Neural cell (in vitro differentiated cells): ENCODE measurements around the gene EPB41L2. TPM values are rescaled to one million over a fixed set of nuclear protein-coding genes. Genes with fewer than 3 reads are reported as not detected.

Experiments
- H2AFZ ChIP-seq: fragments of 200-600, 300-800 bp; sonication (generic), shearing (Covaris generic); 2 replicates; pipeline ENCODE4 v1.6.0; 2014; ENCODE audit warnings: low read depth, mild to moderate bottlenecking, antibody characterized with exemption, low read length, moderate library complexity
- H3F3A ChIP-seq: fragments of 200-600 bp; shearing (Covaris generic); 2 replicates; pipeline ENCODE4 v1.6.1; 2016; ENCODE audit warnings: mild to moderate bottlenecking, moderate library complexity, mixed read lengths, antibody characterized with exemption, low read length; ENCODE audit not compliant: insufficient read depth, poor library complexity, severe bottlenecking
- H3K27ac ChIP-seq: fragments of 200-600, 300-800 bp; sonication (generic), shearing (Covaris generic); 2 replicates; pipeline ENCODE4 v1.5.1; 2014; ENCODE audit warnings: mild to moderate bottlenecking, low read length, moderate library complexity
- H3K27me3 ChIP-seq: fragments of 300-800, 200-600 bp; sonication (generic), shearing (Covaris generic); 2 replicates; pipeline ENCODE4 v1.6.0; 2014; ENCODE audit warnings: mild to moderate bottlenecking, low read depth, low read length, moderate library complexity; ENCODE audit not compliant: insufficient read depth
- H3K36me3 ChIP-seq: fragments of 300-800, 200-600 bp; sonication (generic), shearing (Covaris generic); 2 replicates; pipeline ENCODE4 v1.5.1; 2014; ENCODE audit warnings: mild to moderate bottlenecking, antibody characterized with exemption, low read length, moderate library complexity; ENCODE audit not compliant: insufficient read depth
- H3K4me2 ChIP-seq: fragments of 300-800, 200-600 bp; sonication (generic), shearing (Covaris generic); 2 replicates; pipeline ENCODE4 v1.6.0; 2014; ENCODE audit warnings: mild to moderate bottlenecking, low read length
- H3K4me3 ChIP-seq: fragments of 300-800, 200-600 bp; sonication (generic), shearing (Covaris generic); 2 replicates; pipeline ENCODE4 v1.5.1; 2014; ENCODE audit warnings: mild to moderate bottlenecking, low read length, moderate library complexity
- H3K79me2 ChIP-seq: fragments of 200-600 bp; shearing (Covaris generic); replicated peaks from 2 replicates; pipeline ENCODE4 v1.6.0; 2014; ENCODE audit warnings: mild to moderate bottlenecking, low read length, moderate library complexity; ENCODE audit not compliant: insufficient read depth
- H3K9ac ChIP-seq: fragments of 300-800, 200-600 bp; sonication (generic), shearing (Covaris generic); 2 replicates; pipeline ENCODE4 v1.6.1; 2016; ENCODE audit warnings: mild to moderate bottlenecking, low read length, mixed read lengths
- H3K9me2 ChIP-seq: fragments of 200-600 bp; shearing (Covaris generic); 2 replicates; pipeline ENCODE4 v1.6.1; 2016; ENCODE audit warnings: mild to moderate bottlenecking, low read length, mixed read lengths; ENCODE audit not compliant: insufficient read depth
- H3K9me3 ChIP-seq: fragments of 200-600, 300-800 bp; sonication (generic), shearing (Covaris generic); 2 replicates; pipeline ENCODE4 v1.6.1; 2016; ENCODE audit warnings: mild to moderate bottlenecking, mixed run types, low read length, moderate library complexity, mixed read lengths
- H4K20me1 ChIP-seq: fragments of 200-600 bp; shearing (Covaris generic); 2 replicates; pipeline ENCODE4 v1.6.1; 2016; ENCODE audit warnings: mild to moderate bottlenecking, mixed run types; ENCODE audit not compliant: insufficient read depth
- EP300 ChIP-seq: fragments of 450-650 bp; conservative IDR thresholded peaks from 2 replicates; pipeline ENCODE4 v1.6.1; 2014; ENCODE audit warnings: antibody characterized with exemption, mild to moderate bottlenecking, moderate library complexity; ENCODE audit not compliant: poor library complexity, severe bottlenecking
- EZH2 ChIP-seq: fragments of 200-600, 300-800 bp; shearing (Covaris generic), sonication (generic); IDR thresholded peaks from 2 replicates; pipeline ENCODE4 v1.6.1; 2014; ENCODE audit warnings: antibody characterized with exemption, low read length, borderline replicate concordance, mild to moderate bottlenecking; ENCODE audit not compliant: insufficient read depth, poor library complexity, severe bottlenecking
- MXI1 ChIP-seq: fragments of 450-650 bp; conservative IDR thresholded peaks from 2 replicates; pipeline ENCODE4 v1.6.1; 2014; ENCODE audit warnings: antibody characterized with exemption, mild to moderate bottlenecking; ENCODE audit not compliant: poor library complexity, severe bottlenecking
- POLR2AphosphoS5 ChIP-seq: IDR thresholded peaks from 2 replicates; pipeline ENCODE4 v1.6.1; 2012
- RAD21 ChIP-seq: fragments of 450-650 bp; conservative IDR thresholded peaks from 2 replicates; pipeline ENCODE4 v1.6.1; 2014; ENCODE audit warnings: antibody characterized with exemption, mild to moderate bottlenecking, moderate library complexity
- SMC3 ChIP-seq: fragments of 450-650 bp; conservative IDR thresholded peaks from 2 replicates; pipeline ENCODE4 v1.6.1; 2014; ENCODE audit warnings: antibody characterized with exemption, mild to moderate bottlenecking, moderate library complexity; ENCODE audit not compliant: poor library complexity
- TAF1 ChIP-seq: IDR thresholded peaks from 2 replicates; pipeline ENCODE4 v1.6.1; 2012; ENCODE audit warnings: low read depth
- polyA plus RNA-seq: library from polyadenylated mRNA; depleted of rRNA; stranded (reverse); fragments of >200 nt; gene quantifications from 2 replicates; pipeline ENCODE4 v1.2.3, GENCODE V29; 2014
- TF ChIP-seq, protein P1 (sequence below): fragments of 450-650 bp; IDR thresholded peaks from 2 replicates; pipeline ENCODE4 v1.5.1; 2014; ENCODE audit warnings: antibody characterized with exemption, mild to moderate bottlenecking, moderate library complexity; ENCODE audit not compliant: poor library complexity, severe bottlenecking
- TF ChIP-seq, protein P2 (sequence below): IDR thresholded peaks from 2 replicates; pipeline ENCODE4 v1.6.1; 2012; ENCODE audit warnings: borderline replicate concordance

Gene EPB41L2
- polyA plus RNA-seq, 1 donor from 2014 or later = 13.5 TPM

DNA sequence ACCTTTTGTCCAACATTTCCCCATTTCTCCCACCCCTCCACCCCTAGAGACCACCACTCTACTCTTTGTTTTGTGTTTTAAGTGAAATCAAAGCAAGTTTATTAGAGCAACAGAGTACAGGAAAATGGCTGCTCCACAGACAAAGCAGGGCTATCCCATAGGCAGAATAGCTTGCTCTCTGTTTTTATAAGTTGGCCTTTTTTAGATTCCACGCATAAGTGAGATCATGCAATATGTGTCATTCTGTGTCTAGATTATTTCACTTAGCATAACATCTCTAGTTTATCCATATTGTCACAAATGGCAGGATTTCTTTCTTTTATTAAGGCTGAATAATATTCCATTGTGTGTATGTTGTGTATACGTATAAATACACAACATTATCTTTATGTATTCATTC lies 266.0 kb downstream of the EPB41L2 start:
- H3K9ac ChIP-seq = no peak overlapping the region
- no peaks in the 10 kb centered on the region for H3F3A ChIP-seq
- H3K4me2 ChIP-seq = no peak overlapping the region
- TF ChIP-seq EZH2 (no peak), POLR2AphosphoS5 (no peak), TAF1 (no peak), RAD21 (no peak), MXI1 (no peak), EP300 (no peak), SMC3 (no peak)
- TF ChIP-seq, protein P1, sequence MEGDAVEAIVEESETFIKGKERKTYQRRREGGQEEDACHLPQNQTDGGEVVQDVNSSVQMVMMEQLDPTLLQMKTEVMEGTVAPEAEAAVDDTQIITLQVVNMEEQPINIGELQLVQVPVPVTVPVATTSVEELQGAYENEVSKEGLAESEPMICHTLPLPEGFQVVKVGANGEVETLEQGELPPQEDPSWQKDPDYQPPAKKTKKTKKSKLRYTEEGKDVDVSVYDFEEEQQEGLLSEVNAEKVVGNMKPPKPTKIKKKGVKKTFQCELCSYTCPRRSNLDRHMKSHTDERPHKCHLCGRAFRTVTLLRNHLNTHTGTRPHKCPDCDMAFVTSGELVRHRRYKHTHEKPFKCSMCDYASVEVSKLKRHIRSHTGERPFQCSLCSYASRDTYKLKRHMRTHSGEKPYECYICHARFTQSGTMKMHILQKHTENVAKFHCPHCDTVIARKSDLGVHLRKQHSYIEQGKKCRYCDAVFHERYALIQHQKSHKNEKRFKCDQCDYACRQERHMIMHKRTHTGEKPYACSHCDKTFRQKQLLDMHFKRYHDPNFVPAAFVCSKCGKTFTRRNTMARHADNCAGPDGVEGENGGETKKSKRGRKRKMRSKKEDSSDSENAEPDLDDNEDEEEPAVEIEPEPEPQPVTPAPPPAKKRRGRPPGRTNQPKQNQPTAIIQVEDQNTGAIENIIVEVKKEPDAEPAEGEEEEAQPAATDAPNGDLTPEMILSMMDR = no peak
- TF ChIP-seq, protein P2, sequence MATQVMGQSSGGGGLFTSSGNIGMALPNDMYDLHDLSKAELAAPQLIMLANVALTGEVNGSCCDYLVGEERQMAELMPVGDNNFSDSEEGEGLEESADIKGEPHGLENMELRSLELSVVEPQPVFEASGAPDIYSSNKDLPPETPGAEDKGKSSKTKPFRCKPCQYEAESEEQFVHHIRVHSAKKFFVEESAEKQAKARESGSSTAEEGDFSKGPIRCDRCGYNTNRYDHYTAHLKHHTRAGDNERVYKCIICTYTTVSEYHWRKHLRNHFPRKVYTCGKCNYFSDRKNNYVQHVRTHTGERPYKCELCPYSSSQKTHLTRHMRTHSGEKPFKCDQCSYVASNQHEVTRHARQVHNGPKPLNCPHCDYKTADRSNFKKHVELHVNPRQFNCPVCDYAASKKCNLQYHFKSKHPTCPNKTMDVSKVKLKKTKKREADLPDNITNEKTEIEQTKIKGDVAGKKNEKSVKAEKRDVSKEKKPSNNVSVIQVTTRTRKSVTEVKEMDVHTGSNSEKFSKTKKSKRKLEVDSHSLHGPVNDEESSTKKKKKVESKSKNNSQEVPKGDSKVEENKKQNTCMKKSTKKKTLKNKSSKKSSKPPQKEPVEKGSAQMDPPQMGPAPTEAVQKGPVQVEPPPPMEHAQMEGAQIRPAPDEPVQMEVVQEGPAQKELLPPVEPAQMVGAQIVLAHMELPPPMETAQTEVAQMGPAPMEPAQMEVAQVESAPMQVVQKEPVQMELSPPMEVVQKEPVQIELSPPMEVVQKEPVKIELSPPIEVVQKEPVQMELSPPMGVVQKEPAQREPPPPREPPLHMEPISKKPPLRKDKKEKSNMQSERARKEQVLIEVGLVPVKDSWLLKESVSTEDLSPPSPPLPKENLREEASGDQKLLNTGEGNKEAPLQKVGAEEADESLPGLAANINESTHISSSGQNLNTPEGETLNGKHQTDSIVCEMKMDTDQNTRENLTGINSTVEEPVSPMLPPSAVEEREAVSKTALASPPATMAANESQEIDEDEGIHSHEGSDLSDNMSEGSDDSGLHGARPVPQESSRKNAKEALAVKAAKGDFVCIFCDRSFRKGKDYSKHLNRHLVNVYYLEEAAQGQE = no peak
- peaks cover 6% of the 10 kb centered on the region for H3K9me3 ChIP-seq
- peaks cover 28% of the 10 kb centered on the region for H3K27me3 ChIP-seq
- no peak overlapping the region for H3K27ac ChIP-seq
- no peaks in the 10 kb centered on the region for H4K20me1 ChIP-seq
- H3K9me2 ChIP-seq = no peaks in the 10 kb centered on the region
- no peaks in the 10 kb centered on the region for H3K36me3 ChIP-seq
- H2AFZ ChIP-seq = no peak overlapping the region
- H3K4me3 ChIP-seq = no peak overlapping the region
- H3K79me2 ChIP-seq = no peaks in the 10 kb centered on the region

DNA sequence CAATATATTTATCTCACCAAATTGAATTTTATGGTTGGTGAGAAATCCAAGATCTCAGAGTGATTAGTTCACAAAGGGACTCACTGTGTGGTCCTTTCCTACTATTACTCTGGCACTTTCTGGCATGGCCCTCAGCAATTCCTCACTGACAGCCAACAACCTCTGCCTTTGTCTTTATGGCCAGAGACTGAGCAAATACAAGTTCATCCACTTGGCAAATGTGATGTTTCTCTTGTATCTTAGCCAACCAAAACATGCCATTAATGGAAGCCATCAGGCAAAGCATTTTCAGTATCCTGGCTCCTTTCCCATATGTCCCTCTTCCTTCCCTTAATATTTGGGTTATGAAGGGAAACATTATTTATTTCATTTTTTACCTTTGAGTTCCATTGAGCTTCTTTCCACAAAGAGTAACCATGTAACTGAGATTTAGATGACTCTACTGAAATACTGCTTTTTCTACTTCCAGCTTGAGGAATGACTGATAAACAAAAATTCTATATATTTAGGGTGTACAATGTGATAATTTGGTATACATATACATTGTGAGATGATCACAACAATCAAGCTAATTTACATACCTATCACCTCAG lies 266.6 kb downstream of the EPB41L2 start:
- TF ChIP-seq EP300 = no peak
- TF ChIP-seq, protein P2 = no peak
- TF ChIP-seq POLR2AphosphoS5 = no peak
- TF ChIP-seq, protein P1 = no peak
- TF ChIP-seq EZH2 = no peak
- TF ChIP-seq TAF1 = no peak
- no peak for TF ChIP-seq MXI1
- TF ChIP-seq SMC3 = no peak
- TF ChIP-seq RAD21 = no peak
- H4K20me1 ChIP-seq = no peaks in the 10 kb centered on the region
- H3K4me3 ChIP-seq = no peak overlapping the region
- H3K9me2 ChIP-seq = no peaks in the 10 kb centered on the region
- peaks cover 28% of the 10 kb centered on the region for H3K27me3 ChIP-seq
- H3K9ac ChIP-seq = no peak overlapping the region
- H3K79me2 ChIP-seq = no peaks in the 10 kb centered on the region
- H3K36me3 ChIP-seq = no peaks in the 10 kb centered on the region
- peaks cover 6% of the 10 kb centered on the region for H3K9me3 ChIP-seq
- no peak overlapping the region for H2AFZ ChIP-seq
- no peak overlapping the region for H3K27ac ChIP-seq
- no peak overlapping the region for H3K4me2 ChIP-seq
- H3F3A ChIP-seq = no peaks in the 10 kb centered on the region
